Heart left ventricle (tissue), 16 donors: ENCODE data around the gene SLN. TPM values are rescaled to one million over a fixed set of nuclear protein-coding genes. Genes with fewer than 3 reads are reported as not detected.

ENCODE experiments used
- ATAC-seq, 4 donors: fragments of 200-7000 bp; cut with Tn5 transposase; one replicate each; pipeline ENCODE4 v1.9.1; 2020 to 2022; ENCODE audit warnings: moderate library complexity in 4 of 4, mild to moderate bottlenecking in 3 of 4, moderate number of reproducible peaks in 1 of 4
- DNase-seq, 5 donors: peaks; one replicate each; pipeline ENCODE4 v3.0.0-alpha.2; 2020
- H3K27ac ChIP-seq, 12 donors: fragments of 200-600 bp; sonication (generic) in 4 of 12; one replicate each; pipeline versions ENCODE4 v1.5.0 to v1.8.0; 2016 to 2022; ENCODE audit warnings: mild to moderate bottlenecking in 2 of 12
- H3K27me3 ChIP-seq, 9 donors: fragments of 200-600 bp; sonication (generic) in 2 of 9; one replicate each; pipeline versions ENCODE4 v1.5.1 to v1.8.0; 2016 to 2022; ENCODE audit warnings: mild to moderate bottlenecking in 3 of 9
- H3K36me3 ChIP-seq, 9 donors: fragments of 200-600 bp; sonication (generic) in 2 of 9; one replicate each; pipeline versions ENCODE4 v1.5.0 to v1.8.0; 2018 to 2022; ENCODE audit warnings: mild to moderate bottlenecking in 2 of 9
- H3K4me1 ChIP-seq, 12 donors: fragments of 200-600 bp; sonication (generic) in 4 of 12; one replicate each; pipeline versions ENCODE4 v1.5.0 to v1.8.0; 2016 to 2022; ENCODE audit warnings: mild to moderate bottlenecking in 3 of 12
- H3K4me3 ChIP-seq, 12 donors: fragments of 200-600 bp; sonication (generic) in 4 of 12; one replicate each; pipeline versions ENCODE4 v1.5.0 to v1.8.0; 2017 to 2022; ENCODE audit warnings: mild to moderate bottlenecking in 9 of 12, moderate library complexity in 4 of 12
- H3K9me3 ChIP-seq, 12 donors: fragments of 200-600 bp; sonication (generic) in 4 of 12; one replicate each; pipeline versions ENCODE4 v1.5.0 to v1.8.0; 2016 to 2022; ENCODE audit warnings: mild to moderate bottlenecking in 1 of 12
- CTCF ChIP-seq, 12 donors: fragments of 200-600 bp; sonication (generic) in 4 of 12; IDR thresholded peaks; one replicate each; pipeline versions ENCODE4 v1.5.0 to v1.8.0; 2018 to 2022; ENCODE audit warnings: antibody characterized with exemption in 12 of 12, mild to moderate bottlenecking in 5 of 12
- POLR2A ChIP-seq, 2 donors: fragments of 450-650 bp; IDR thresholded peaks; one replicate each; pipeline ENCODE4 v1.6.1; 2017; ENCODE audit warnings: antibody characterized with exemption in 2 of 2, mild to moderate bottlenecking in 2 of 2, moderate library complexity in 2 of 2
- WGBS, 4 donors: extraction: QIAGEN DNeasy Blood & Tissue Kit in 2 of 4; methylation state at CpG; one replicate each; pipeline versions ENCODE4 v1.1.5 to v1.1.7; 2013 to 2018; 5-methylcytosine and 5-hydroxymethylcytosine counted together
- intact Hi-C, 10 donors: fragments of 100-400 bp; cut with DNase I; formaldehyde crosslinking; loops; one replicate each; pipeline versions ENCODE4 v1.11.1 to v1.14.2; 2022
- polyA plus RNA-seq, 2 donors: library from polyadenylated mRNA; stranded (reverse); fragments of 200-250 nt; gene quantifications; one replicate each; pipeline ENCODE4 v1.2.3, GENCODE V29; 2013
- total RNA-seq, 9 donors: library from RNA; depleted of rRNA in 2 of 9; stranded (reverse); fragments of >200 nt in 2 of 9; fragmentation: NEBNext Ultra II Directional in 3 of 9; extraction: Animal tissue kit (Norgen Biotek cat#: 25700) in 3 of 9; gene quantifications; one replicate each; pipeline versions ENCODE4 v1.1.0 to v1.2.4, GENCODE V29; 2016 to 2023
- donor health status: ischemic (EF 13 %, LVEDD 7.1; RV severe dilation, severe dysfunction).
- donor health status: healthy with polysubstance abuse.
- donor health status: DM: no; HTN: yes; CAD: no.
- donor health status: DM: no; HTN: no; CAD: no.
- donor health status: ischemic (EF 25% LVEDD 6.9; RV normal size, moderate dysfunction).
- donor health status: ischemic (EF 25% LVEDD 5.7; RV mildly dilated, moderate dysfunction).
- donor health status: healthy.
- donor health status: DM: yes; HTN: yes; CAD: no.
- donor health status: ischemic (EF 35%, LVEDD 5.7; RV mildly dilated, moderate dysfunction).
- donor health status: nonischemic (EF 11% LVEDD 7.7; RV severe dilation, severe dysfunction).
- donor health status: DM: yes; HTN: yes; CAD: no.
- donor health status: PGD.
- donor health status: ischemic (EF 29% LVEDD 5.4; RV normal size, mild dysfunction).
- donor health status: nonischemic (EF 23%, LVEDD 6.1; RV moderate dilation, normal function).

SLN gene
- total and polyA plus RNA-seq, 11 donors: 1.1 to 64.8 (median 2.6) TPM

DNA sequence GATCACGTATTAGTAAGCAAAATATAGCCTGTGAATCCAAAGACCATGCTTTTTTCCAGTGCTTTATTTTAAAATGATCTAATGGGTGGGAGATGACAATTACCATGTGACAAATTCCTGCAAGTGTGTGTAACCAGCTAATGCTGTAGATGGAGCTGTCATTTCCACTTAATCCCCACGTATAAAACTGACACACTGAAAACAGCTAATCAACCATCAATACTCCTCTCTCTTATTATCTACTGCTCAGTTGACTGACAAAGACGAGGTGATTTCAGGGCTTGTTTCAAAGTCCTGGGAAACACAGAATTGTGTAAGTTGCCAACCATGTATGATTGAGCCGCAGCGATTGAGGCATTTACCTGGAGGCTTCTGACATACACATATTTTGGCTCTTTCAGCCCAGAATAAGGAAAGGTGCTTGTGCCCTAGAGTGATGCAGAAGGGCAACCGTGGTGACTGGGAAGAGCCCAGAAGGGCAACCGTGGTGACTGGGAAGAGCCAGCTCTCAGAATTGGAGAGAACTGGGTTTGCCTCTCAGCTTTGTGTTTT, 9.7 kb downstream of the SLN start:
- TF ChIP-seq POLR2A (IDR thresholded peaks at IDR 0.05) (no peak), CTCF (IDR thresholded peaks at IDR 0.05) (no peak)

DNA sequence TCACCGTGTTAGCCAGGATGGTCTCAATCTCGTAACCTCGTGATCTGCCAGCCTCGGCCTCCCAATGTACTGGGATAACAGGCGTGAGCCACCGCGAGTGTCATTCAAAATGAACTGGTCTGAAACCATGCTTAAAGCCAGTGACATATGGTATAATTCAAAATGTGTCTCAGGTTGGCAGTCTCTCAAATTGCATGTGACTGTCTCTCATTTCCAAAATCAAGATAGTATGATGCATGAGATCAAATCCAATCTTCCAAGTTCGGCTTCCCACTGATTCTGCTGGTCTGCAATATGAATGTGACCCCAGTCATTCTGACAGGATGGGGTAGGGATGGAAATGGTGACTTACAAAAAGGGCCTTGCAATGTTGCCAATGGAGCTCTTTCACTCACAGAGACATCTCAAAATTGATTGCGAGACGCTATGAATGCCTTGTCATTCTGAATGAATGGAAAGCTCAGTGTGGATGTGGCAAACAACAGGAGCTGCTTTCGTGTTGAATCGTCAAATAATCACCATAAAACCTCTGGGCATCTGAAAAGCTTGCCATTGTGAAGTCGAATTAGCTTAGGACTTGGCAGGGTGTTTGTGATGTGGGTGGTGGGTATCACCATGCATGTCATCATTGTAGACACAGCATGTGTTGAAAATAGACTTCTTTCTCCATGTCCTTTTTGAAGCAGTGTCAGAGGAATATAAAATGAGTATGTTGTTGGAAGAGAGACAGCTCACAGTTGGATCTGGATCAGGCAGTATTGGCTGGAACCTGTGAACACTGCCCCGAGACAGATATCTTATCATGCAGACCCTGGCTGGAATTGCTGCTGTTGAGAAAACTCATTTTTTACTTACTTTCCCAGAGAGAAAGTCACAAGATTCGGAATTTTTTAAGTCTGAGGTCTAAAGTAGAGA, 12.2 kb downstream of the SLN start:
- ATAC-seq (no peak), DNase-seq (no peak)
- peaks cover 0 to 6% (median 0%) of the 10 kb centered on the region in 12 donors for H3K4me1 ChIP-seq
- no peaks in the 10 kb centered on the region for H3K9me3 ChIP-seq
- H3K36me3 ChIP-seq: no peaks in the 10 kb centered on the region
- H3K4me3 ChIP-seq: no peak overlapping the region
- H3K27ac ChIP-seq: no peak overlapping the region
- H3K27me3 ChIP-seq: peaks cover 0 to 9% (median 0%) of the 10 kb centered on the region in 9 donors
- TF ChIP-seq POLR2A (IDR thresholded peaks at IDR 0.05) (no peak), CTCF (IDR thresholded peaks at IDR 0.05) (no peak)
- intact Hi-C loops: no loop called here
- 73 to 78% (median 75%) methylated on average over 15 of the region's 15 CpGs for WGBS, 4 donors

More for the DNA sequence above, 9.7 kb downstream of the SLN start:
- ATAC-seq (no peak), DNase-seq (no peak)
- H3K9me3 ChIP-seq: no peaks in the 10 kb centered on the region
- WGBS, 4 donors: 67 to 75% (median 70%) methylated on average over 7 of the region's 7 CpGs
- H3K4me1 ChIP-seq: no peaks in the 10 kb centered on the region
- intact Hi-C loops: no loop called here
- no peaks in the 10 kb centered on the region for H3K36me3 ChIP-seq
- H3K4me3 ChIP-seq: no peak overlapping the region
- peaks cover 0 to 9% (median 0%) of the 10 kb centered on the region in 9 donors for H3K27me3 ChIP-seq
- H3K27ac ChIP-seq: no peak overlapping the region

- H3K4me1 ChIP-seq: peaks cover 0 to 6% (median 0%) of the 10 kb centered on the region in 12 donors
- ATAC-seq (no peak), DNase-seq (no peak)
- no peaks in the 10 kb centered on the region for H3K9me3 ChIP-seq
- 74 to 91% (median 82%) methylated on average over 6 of the region's 6 CpGs for WGBS, 4 donors
- no peaks in the 10 kb centered on the region for H3K36me3 ChIP-seq
- no peak overlapping the region for H3K4me3 ChIP-seq
- H3K27me3 ChIP-seq: peaks cover 0 to 11% (median 0%) of the 10 kb centered on the region in 9 donors
- no peak overlapping the region for H3K27ac ChIP-seq
- TF ChIP-seq POLR2A (IDR thresholded peaks at IDR 0.05) (no peak), CTCF (IDR thresholded peaks at IDR 0.05) (no peak)
- intact Hi-C loops: no loop called here
These were observed 14.6 kb downstream of the SLN start for GRCh38 chr11:107697291-107697690.

DNA sequence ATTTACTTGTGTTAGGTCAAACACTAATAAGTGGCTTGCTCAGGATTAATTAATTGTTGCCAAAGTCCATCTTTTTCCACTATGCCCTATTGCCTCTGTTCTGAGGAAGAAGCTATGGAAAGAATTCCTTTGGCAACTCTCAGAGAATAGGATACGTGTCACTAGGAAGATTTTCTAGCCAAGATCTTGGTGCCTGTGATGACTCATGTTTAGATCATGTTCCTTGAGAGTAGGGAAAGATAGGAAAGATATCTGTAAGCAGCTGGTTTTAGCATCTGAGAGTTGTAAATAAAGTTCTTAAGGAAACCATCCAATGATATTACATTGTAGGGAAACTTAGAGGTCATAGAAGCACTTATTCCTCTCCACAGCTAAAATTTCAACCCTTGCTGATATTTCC, 15.7 kb downstream of the SLN start:
- intact Hi-C loops: no loop called here
- ATAC-seq (peak in 3 of 4 donors; percentile 61 to 72 (median 64)), DNase-seq (no peak)
- peak overlapping the region in 2 of 12 donors; percentile 4 to 29 for H3K27ac ChIP-seq
- peaks cover 0 to 4% (median 0%) of the 10 kb centered on the region in 9 donors for H3K27me3 ChIP-seq
- TF ChIP-seq CTCF (IDR thresholded peaks at IDR 0.05) (no peak), POLR2A (IDR thresholded peaks at IDR 0.05) (no peak)
- H3K9me3 ChIP-seq: no peaks in the 10 kb centered on the region
- 11 to 26% (median 17%) methylated on average over 1 of the region's 1 CpG for WGBS, 4 donors
- no peaks in the 10 kb centered on the region for H3K36me3 ChIP-seq
- H3K4me3 ChIP-seq: no peak overlapping the region
- peaks cover 0 to 6% (median 0%) of the 10 kb centered on the region in 12 donors for H3K4me1 ChIP-seq
